Tibial nerve (tissue), 3 donors: ENCODE results near the gene UQCRH.

ENCODE experiments used
- POLR2A ChIP-seq, 2 donors: fragments of 450-650 bp; IDR thresholded peaks; one replicate each; pipeline ENCODE4 v1.6.1; 2017; ENCODE audit warnings: antibody characterized with exemption in 2 of 2, mild to moderate bottlenecking in 2 of 2, moderate library complexity in 2 of 2
- TF ChIP-seq, protein P1 (sequence below), 5 experiments: fragments of 200-600 bp in 3 of 5; fragments of 450-650 bp in 2 of 5; sonication (generic) in 3 of 5; IDR thresholded peaks; one replicate each; pipeline ENCODE4 v1.5.1; 2016 to 2019; ENCODE audit warnings: antibody characterized with exemption in 5 of 5, mild to moderate bottlenecking in 3 of 5, moderate library complexity in 2 of 5

DNA sequence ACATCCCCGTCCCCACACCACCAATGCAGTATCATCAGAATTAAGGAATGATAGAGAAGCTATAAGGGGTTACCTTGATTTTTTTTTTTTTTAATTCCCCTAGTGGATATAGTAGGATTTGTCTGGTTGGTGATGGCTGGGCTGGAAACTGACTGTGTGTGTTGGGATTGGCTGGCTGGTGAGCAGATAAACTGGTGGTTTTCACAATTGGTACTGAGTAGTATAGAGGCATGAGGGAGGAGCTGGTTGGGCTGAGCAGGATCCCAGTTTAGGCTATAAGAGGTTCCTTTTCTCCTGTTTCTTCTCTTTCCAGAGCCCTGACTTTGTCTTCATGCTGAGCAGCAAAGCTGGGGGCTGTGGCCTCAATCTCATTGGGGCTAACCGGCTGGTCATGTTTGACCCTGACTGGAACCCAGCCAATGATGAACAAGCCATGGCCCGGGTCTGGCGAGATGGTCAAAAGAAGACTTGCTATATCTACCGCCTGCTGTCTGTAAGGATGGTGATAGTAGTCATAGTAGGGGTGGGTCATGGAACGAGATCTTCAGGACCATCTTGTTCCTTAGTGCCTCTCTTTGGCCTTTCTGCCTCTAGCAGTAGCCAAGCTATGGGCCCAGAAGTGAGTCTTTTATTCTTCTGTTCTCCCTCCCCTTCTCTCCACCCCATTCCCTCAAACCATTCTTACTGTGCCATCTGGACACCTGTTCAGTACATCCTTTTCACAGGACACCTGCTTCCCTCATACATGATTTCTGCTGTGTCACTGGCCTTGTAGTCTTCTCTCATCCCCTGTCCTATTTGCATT lies 29.1 kb upstream of the UQCRH start:
- TF ChIP-seq, protein P1, sequence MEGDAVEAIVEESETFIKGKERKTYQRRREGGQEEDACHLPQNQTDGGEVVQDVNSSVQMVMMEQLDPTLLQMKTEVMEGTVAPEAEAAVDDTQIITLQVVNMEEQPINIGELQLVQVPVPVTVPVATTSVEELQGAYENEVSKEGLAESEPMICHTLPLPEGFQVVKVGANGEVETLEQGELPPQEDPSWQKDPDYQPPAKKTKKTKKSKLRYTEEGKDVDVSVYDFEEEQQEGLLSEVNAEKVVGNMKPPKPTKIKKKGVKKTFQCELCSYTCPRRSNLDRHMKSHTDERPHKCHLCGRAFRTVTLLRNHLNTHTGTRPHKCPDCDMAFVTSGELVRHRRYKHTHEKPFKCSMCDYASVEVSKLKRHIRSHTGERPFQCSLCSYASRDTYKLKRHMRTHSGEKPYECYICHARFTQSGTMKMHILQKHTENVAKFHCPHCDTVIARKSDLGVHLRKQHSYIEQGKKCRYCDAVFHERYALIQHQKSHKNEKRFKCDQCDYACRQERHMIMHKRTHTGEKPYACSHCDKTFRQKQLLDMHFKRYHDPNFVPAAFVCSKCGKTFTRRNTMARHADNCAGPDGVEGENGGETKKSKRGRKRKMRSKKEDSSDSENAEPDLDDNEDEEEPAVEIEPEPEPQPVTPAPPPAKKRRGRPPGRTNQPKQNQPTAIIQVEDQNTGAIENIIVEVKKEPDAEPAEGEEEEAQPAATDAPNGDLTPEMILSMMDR (IDR thresholded peaks at IDR 0.05): no peak
- no peak for TF ChIP-seq POLR2A (IDR thresholded peaks at IDR 0.05)
